ENCODE results near the gene MRO.

The MRO gene

DNA sequence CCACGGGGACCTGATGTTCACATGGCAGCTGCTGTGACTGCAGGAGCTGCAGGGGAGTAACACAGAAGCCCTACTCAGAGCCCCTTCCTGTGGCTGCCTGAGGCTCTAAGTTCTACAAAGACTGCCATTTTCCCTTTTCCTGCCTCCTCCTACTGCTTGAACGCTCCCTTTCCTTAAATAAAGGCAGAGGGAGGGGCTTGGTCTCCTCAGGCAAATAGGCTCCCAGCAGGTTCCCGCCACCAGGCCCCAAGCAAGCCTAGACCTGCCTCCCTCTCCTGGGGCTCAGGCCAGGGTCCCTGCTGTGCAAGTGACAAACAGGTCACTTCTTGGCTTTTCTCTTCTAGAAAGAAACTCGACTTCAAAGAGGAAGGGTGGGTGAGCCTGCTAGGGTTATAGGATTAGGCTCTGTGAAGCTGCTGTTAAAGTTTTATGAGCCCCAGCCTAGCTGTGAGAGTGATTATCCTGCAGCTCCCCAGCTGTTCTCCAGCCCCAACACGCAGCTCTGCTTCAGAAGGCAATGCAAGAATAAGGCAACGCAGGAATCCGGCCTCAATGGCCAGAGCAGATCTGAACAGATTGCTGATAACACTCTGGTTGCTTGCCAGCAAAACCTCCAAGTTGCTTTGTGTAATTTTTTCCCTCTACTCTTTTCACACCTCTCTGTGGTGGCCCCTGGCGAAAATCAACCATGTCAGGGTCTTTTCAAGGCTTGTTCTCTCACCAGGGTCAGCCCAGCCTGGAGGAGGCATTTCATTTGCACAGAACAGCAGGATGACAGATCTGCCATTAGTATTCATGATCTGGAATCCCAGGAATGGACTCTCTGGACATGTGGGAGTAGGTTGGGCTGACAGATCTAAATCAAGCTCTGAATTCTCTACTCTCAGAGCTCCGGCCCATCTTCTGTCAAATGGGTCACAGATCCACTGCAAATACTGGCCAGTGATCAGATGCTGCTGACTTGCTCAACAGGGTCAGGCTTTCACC, 71.3 kb downstream of the MRO start:
- in situ Hi-C loops (cut with MboI; ENCODE audit: low sequenced_read_pairs): no loop called here

DNA sequence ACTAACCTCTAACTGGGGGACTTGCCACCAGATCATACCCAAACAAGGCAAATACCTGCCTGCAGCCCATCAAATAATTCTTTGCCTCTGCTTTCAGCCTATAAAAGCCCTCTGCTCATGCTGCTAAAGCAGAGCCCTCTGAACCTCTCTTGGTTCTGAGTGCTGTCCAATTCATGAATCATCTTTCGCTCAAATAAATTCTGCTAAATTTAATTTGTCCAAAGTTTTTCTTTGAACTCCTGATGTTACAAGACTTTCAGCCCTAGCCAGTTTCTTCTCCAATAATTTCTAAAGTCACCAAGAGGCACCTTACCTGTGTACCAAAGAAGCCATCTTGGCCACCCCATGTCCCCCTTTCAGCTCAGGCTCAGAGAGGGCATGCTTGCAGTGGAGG, 72.0 kb downstream of the MRO start:
- in situ Hi-C loops (cut with MboI; ENCODE audit: low sequenced_read_pairs): no loop called here

DNA sequence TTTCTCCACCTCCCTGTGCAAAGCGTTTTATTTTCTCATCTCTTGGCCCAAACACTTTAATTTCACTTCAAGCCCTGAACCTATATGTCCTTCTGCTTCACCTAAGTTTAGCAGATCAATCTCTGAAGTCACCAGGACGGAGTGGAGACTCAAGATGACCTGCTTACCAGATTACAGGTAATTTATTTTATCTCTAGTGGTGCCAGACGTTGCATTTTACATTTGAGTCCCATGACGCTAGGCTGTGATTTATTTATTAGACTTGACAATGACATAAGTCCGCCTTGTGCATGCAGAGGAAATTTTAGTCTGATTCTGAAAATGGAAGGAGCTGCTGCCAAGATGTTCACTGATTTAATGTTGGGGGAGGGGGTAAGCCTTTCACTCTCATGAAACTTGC, 73.9 kb downstream of the MRO start:
- in situ Hi-C loops (cut with MboI; ENCODE audit: low sequenced_read_pairs): no loop called here

All from HL-60/S4 treated with retinoic acid at 250 ng/mL for 4 days and 3 days (cell line).